Effector memory CD8-positive, alpha-beta T cell (primary cell): Measurements from ENCODE around the gene FKBP1B.
A peak's percentile ranks its signal among the peaks of the same experiment; 100 is the strongest.

Experiments
- ATAC-seq: fragments of 150-1000 bp; cut with Tn5 transposase; replicated peaks from 2 replicates; pipeline ENCODE4 v1.10.0; 2021; ENCODE audit warnings: mild to moderate bottlenecking, moderate library complexity
- DNase-seq, 3 experiments: peaks; one replicate each; pipeline ENCODE4 v3.0.0; 2021
- H3K27ac Mint-ChIP-seq, 2 donors: one replicate each; pipeline ENCODE4 v1.8.0; 2022; ENCODE audit warnings: mild to moderate bottlenecking in 2 of 2, mixed read lengths in 2 of 2, moderate library complexity in 2 of 2
- H3K27me3 Mint-ChIP-seq, 2 donors: one replicate each; pipeline ENCODE4 v1.8.0; 2022; ENCODE audit warnings: mixed read lengths in 2 of 2
- H3K36me3 Mint-ChIP-seq: one replicate; pipeline ENCODE4 v1.8.0; 2022; ENCODE audit warnings: mild to moderate bottlenecking, moderate library complexity, mixed read lengths; ENCODE audit not compliant: insufficient read depth
- H3K4me1 Mint-ChIP-seq, 2 donors: one replicate each; pipeline ENCODE4 v1.8.0; 2022; ENCODE audit warnings: low read depth in 2 of 2, mixed read lengths in 2 of 2
- H3K4me3 Mint-ChIP-seq, 2 donors: one replicate each; pipeline ENCODE4 v1.8.0; 2022; ENCODE audit warnings: mild to moderate bottlenecking in 2 of 2, mixed read lengths in 2 of 2, moderate library complexity in 2 of 2
- H3K9me3 Mint-ChIP-seq, 2 donors: one replicate each; pipeline ENCODE4 v1.8.0; 2022; ENCODE audit warnings: mixed read lengths in 2 of 2

FKBP1B gene

DNA sequence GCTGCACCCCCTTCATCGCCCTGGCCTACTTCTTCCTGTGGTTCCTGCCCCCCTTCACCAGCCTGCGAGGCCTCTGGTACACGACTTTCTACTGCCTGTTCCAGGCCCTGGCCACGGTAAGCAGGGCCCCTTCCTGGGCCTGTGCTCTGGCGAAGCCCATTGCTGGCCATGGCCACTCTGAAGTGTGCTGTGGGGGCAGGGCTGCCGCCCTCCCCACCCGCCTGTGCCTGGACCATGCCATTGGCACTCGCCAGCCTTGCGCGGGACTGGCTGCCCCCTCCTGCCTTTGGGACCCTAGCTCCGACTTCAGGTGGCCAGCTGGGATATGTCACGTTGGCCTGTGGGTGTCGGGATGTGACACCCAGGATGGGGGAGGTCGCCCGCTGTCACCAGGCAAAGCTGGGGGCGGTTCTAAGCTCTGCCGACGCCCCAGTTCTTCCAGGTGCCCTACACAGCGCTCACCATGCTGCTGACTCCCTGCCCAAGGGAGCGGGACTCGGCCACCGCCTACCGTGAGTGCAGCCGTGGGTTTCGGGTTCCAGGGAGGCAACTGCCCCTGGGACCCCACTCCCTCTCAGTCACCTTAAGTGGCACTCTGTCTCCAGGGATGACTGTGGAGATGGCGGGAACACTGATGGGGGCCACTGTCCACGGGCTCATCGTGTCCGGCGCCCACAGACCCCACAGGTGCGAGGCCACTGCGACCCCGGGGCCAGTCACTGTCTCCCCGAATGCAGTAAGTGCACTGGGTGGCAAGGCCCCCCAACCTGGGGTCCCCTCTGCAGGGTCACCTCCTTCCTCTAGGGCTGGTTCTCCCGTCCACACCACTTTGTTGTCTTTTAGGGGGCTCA is 32.5 kb upstream of the FKBP1B start:
- no peak for ATAC-seq
- no peak overlapping the region for H3K4me3 Mint-ChIP-seq
- no peak for DNase-seq
- no peak overlapping the region for H3K27ac Mint-ChIP-seq
- H3K27me3 Mint-ChIP-seq, result peaks cover 16 to 18% of the 10 kb centered on the region in 2 donors
- no peaks in the 10 kb centered on the region for H3K36me3 Mint-ChIP-seq
- no peaks in the 10 kb centered on the region for H3K9me3 Mint-ChIP-seq
- H3K4me1 Mint-ChIP-seq, result no peaks in the 10 kb centered on the region

DNA sequence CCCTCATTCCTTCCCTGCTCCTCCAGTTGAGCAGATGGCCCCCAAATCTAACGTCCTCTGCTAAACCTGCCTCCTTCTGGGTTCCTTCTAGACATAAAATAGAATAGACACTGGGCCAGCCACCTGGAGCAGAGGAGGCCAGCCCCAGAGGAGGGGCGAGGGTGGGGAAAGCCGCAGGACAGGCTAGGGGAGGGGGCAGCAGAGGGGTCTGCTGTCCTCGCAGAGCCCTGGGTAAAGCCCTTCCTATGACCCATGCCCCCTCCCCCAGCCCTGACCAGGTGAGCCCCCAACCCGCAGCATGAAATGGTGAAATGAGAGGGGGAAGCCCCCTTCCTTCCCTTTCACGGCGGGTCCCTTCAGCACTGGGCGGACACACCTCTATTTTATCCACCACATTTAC is 31.8 kb upstream of the FKBP1B start:
- Mint-ChIP-seq H3K4me3 (no peak overlapping the region), H3K36me3 (no peaks in the 10 kb centered on the region), H3K27ac (no peak overlapping the region), H3K27me3 (peaks cover 10 to 14% of the 10 kb centered on the region in 2 donors), H3K4me1 (peaks cover 0 to 2% of the 10 kb centered on the region in 2 donors), H3K9me3 (no peaks in the 10 kb centered on the region)
- ATAC-seq (no peak), DNase-seq (no peak)

DNA sequence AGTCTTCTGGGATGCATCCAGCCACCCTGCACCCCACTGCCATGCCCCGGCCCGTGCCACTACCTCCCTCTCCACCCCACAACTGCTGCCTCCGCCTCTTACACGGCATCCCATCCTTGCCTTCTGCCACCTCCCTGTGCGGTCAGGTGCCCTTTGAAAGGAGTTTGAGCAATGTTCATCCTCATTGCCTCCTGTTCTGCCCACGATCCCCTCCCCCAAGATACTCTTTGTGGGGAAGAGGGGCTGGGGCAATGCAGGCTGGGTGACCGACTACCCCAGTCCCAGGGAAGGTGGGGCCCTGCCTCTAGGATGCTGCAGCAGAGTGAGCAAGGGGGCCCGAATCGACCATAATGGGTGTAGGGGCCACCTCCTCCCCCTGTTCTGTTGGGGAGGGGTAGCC is 31.3 kb upstream of the FKBP1B start:
- Mint-ChIP-seq H3K27me3 (peaks cover 9% of the 10 kb centered on the region in 2 donors), H3K27ac (no peak overlapping the region), H3K4me1 (peaks cover 0 to 2% of the 10 kb centered on the region in 2 donors), H3K4me3 (no peak overlapping the region), H3K36me3 (no peaks in the 10 kb centered on the region), H3K9me3 (no peaks in the 10 kb centered on the region)
- no peak for ATAC-seq
- no peak for DNase-seq

DNA sequence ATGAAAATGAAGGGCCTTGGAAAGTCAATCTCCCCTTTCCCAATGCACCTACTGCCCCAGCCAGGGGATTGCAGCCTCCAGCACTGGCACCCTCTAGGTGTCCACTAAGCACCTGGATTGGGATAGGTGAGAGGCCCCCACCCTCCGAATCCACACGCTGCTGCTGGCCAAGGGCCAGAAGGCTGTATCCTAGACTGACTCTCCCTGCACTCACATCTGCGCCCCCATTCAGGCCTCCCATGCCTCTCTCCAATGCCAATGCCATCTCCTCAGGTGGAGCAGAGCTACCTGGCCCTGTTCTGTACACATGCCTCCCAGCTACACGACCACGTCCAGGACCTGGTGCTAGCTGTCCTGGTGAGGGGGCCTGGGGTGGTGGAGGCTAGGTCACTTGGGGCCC is 29.8 kb upstream of the FKBP1B start:
- no peak for ATAC-seq
- Mint-ChIP-seq H3K27me3 (peaks cover 0 to 2% of the 10 kb centered on the region in 2 donors), H3K4me3 (no peak overlapping the region), H3K36me3 (no peaks in the 10 kb centered on the region), H3K27ac (no peak overlapping the region), H3K9me3 (no peaks in the 10 kb centered on the region), H3K4me1 (peaks cover 0 to 2% of the 10 kb centered on the region in 2 donors)
- no peak for DNase-seq

DNA sequence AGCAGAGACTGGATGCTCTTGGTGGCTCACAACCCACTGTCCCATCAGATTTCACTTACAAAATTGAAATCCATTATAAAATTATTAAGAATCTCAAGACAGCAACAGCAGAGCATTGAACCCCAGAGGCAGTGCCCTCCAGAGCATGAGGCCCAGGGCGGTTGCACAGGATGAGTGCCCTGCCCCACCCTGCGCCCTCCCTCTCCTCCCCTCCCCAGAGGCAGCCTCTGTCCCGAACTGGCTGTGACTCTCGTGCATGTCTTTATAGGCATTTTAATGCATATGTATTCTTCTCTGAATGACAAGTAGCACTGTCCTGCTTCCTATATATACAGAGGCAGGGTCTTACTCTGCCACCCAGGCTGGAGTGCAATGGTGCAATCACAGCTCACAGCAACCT is 29.3 kb upstream of the FKBP1B start:
- Mint-ChIP-seq H3K36me3 (no peaks in the 10 kb centered on the region), H3K4me3 (no peak overlapping the region), H3K27me3 (no peaks in the 10 kb centered on the region), H3K9me3 (no peaks in the 10 kb centered on the region), H3K4me1 (peaks cover 0 to 4% of the 10 kb centered on the region in 2 donors), H3K27ac (no peak overlapping the region)
- no peak for ATAC-seq
- no peak for DNase-seq

DNA sequence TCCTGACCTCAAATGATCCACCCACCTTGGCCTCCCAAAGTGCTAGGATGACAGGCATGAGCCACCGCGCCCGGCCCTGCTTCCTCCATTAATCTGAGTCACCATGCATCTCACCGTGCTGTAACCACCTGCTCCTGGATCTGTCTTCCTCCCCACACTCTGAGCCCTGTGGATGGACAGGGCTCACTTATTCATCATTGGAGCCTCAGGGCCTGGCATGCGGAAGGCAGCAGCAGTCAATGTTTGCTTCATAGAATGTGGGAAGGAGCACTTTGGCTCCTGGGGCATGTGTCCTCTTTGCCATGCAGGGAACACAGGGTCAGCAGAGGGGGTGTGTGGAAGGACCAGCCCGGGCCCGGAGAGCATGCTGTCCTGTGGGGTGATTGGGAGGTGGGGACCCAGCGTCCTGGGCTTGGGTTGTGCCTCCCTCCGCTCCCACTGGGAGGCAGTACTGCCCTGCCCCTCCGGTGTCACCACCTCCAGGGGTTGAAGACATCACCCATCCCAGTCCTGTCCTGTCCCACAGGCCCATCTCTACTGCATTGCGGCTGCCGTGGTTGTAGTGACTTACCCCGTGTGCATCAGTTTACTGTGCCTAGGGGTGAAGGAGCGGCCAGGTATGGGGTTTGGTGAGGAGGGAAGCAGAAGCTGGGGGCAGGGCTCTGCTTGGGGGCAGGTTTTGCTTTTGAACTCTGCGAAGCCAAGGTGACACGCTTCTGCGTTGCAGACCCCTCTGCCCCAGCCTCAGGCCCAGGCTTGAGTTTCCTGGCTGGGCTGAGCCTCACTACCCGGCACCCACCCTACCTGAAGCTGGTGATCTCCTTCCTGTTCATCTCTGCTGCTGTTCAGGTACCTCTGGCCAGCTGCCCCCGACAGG is 28.2 kb upstream of the FKBP1B start:
- Mint-ChIP-seq H3K4me1 (peaks cover 0 to 4% of the 10 kb centered on the region in 2 donors), H3K27me3 (no peaks in the 10 kb centered on the region), H3K4me3 (no peak overlapping the region), H3K36me3 (no peaks in the 10 kb centered on the region), H3K27ac (no peak overlapping the region), H3K9me3 (no peaks in the 10 kb centered on the region)
- DNase-seq, result no peak
- ATAC-seq, result peak; percentile 26

DNA sequence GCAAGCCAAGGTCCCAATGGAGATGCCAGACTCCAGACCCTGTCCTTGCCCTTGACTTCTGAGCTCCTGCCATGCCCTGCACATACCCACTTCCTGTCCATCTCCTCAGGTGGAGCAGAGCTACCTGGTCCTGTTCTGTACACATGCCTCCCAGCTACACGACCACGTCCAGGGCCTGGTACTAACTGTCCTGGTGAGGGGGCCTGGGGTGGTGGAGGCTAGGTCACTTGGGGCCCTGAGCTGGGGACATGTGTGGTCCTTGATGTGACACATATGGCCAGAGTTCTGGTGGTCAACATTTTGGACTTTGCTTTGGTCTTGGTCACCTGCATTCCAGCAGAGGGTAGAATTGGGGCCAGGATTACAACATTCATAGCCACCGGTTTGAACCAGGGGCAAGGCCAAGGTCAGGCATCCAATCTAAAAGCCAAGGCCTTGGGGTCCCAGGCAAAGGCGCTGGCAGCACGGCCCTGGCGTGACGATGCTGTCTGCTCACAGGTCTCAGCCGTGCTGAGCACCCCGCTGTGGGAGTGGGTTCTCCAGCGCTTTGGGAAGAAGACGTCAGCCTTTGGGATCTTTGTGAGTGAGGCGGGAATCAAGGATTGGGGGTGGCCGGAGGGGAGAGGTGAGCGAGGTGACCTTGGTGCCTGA is 27.1 kb upstream of the FKBP1B start:
- no peak for ATAC-seq
- Mint-ChIP-seq H3K27me3 (no peaks in the 10 kb centered on the region), H3K36me3 (peaks cover 2% of the 10 kb centered on the region)

DNA sequence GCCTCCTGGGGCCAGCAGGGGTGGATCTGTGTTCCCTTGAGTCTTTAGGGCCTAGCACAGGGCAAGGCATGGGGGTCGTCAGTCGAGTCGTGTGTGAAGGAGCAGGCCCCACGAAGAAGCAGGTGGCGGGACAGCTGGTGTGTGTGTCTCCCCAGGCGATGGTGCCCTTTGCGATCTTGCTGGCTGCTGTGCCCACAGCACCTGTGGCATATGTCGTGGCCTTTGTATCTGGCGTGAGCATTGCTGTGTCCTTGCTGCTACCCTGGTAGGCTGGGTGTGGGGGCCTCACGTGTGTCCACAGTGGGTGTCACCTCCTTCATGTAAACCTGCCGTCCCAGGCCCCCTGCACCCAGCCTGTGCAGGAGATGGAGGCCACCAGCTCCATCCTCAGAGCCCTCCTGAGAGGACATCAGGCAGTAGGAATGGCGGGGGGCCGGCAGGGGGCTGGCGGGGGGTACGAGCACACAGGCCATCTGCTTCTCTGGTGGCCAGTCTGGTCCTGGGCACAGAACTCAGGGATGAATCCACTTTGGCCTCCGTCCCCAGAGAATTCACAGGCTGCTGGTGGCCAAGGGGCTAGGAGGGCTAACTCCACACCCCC is 26.5 kb upstream of the FKBP1B start:
- Mint-ChIP-seq H3K27me3 (no peaks in the 10 kb centered on the region), H3K4me1 (peaks cover 0 to 4% of the 10 kb centered on the region in 2 donors), H3K27ac (peak overlapping the region in 1 of 2 donors; percentile 33), H3K9me3 (no peaks in the 10 kb centered on the region), H3K36me3 (peaks cover 6% of the 10 kb centered on the region), H3K4me3 (no peak overlapping the region)
- DNase-seq, result no peak
- no peak for ATAC-seq

More for the DNA sequence above, 27.1 kb upstream of the FKBP1B start:
- DNase-seq, result no peak
- Mint-ChIP-seq H3K27ac (peak overlapping the region in 1 of 2 donors; percentile 33), H3K4me3 (no peak overlapping the region), H3K4me1 (peaks cover 0 to 4% of the 10 kb centered on the region in 2 donors), H3K9me3 (no peaks in the 10 kb centered on the region)

DNA sequence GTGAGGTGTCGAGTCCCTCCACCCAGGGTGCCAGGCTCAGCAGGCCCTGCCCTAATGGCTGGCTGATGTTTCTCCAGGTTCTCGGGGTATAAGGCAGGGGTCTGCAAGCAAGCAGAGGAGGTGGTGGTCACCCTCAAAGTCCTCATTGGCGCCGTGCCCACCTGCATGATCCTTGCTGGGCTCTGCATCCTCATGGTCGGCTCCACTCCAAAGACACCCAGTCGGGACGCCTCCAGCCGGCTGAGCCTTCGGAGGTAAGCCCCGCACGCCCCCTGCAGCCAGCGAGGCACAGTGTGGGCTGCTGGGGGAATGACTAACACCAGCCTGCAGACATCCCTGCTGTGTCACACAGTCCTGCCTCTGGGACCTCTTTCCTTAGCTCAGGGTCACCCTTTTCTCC is 25.5 kb upstream of the FKBP1B start:
- Mint-ChIP-seq H3K4me3 (no peak overlapping the region), H3K27me3 (no peaks in the 10 kb centered on the region), H3K4me1 (peaks cover 3 to 4% of the 10 kb centered on the region in 2 donors), H3K36me3 (peaks cover 12% of the 10 kb centered on the region), H3K9me3 (no peaks in the 10 kb centered on the region), H3K27ac (peak overlapping the region; percentile 7 to 70)
- no peak for DNase-seq
- ATAC-seq, result no peak

DNA sequence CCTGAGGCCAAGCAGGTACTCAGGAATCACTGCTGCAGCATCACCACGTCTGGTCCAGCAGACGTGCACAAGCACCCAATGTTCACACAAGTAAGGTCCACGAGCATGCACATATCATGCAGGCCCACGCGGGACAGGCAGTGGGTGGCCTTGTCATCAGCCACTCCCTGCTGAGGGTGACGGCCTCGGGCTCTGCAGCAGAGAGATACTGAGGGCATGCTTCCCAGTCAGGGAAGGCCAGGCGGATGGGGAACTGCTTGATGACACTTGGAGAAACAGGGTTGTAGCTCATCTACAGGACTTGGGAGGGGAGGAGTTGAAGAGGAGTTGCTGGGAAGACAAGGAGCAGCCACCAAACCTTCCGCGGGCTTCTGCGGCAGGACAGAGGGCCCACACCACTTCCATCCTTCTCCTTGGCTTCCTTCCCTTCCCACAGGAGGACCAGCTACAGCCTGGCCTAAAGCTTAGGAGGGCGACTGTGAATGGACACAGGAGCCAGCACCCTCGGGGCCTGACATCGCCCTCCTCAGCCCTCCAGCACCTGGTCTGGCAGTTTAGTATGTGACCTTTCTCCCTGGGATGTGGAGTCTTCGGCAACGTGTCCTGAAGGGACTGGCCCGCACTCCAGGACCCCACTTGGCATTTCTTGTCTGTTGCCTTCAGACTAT is 24.4 kb upstream of the FKBP1B start:
- ATAC-seq, result no peak
- Mint-ChIP-seq H3K27ac (peak overlapping the region in 1 of 2 donors; percentile 70), H3K36me3 (peaks cover 13% of the 10 kb centered on the region)

DNA sequence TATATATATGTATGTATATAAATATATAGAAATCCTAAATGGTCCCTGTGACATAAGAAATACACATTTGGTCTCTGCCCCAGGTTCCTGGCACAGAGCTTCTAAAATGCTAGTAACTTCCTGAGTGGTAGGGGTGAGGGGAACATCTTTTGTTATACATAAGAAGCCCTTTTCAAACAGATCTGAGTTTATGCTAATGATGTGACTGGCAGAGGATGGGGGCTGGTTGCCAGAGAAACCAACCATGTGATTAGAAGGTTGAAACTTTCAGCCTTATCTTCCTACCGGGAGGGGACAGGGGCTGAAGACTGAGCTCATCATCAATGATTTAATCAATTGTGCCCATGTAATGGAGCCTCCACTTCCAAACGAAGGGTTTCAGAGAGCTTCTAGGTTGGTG is 23.3 kb upstream of the FKBP1B start:
- Mint-ChIP-seq H3K4me1 (peaks cover 3 to 4% of the 10 kb centered on the region in 2 donors), H3K4me3 (no peak overlapping the region)

More for the DNA sequence above, 24.4 kb upstream of the FKBP1B start:
- H3K4me1 Mint-ChIP-seq, result peaks cover 3 to 4% of the 10 kb centered on the region in 2 donors
- no peaks in the 10 kb centered on the region for H3K27me3 Mint-ChIP-seq
- H3K9me3 Mint-ChIP-seq, result no peaks in the 10 kb centered on the region
- no peak for DNase-seq
- H3K4me3 Mint-ChIP-seq, result no peak overlapping the region

DNA sequence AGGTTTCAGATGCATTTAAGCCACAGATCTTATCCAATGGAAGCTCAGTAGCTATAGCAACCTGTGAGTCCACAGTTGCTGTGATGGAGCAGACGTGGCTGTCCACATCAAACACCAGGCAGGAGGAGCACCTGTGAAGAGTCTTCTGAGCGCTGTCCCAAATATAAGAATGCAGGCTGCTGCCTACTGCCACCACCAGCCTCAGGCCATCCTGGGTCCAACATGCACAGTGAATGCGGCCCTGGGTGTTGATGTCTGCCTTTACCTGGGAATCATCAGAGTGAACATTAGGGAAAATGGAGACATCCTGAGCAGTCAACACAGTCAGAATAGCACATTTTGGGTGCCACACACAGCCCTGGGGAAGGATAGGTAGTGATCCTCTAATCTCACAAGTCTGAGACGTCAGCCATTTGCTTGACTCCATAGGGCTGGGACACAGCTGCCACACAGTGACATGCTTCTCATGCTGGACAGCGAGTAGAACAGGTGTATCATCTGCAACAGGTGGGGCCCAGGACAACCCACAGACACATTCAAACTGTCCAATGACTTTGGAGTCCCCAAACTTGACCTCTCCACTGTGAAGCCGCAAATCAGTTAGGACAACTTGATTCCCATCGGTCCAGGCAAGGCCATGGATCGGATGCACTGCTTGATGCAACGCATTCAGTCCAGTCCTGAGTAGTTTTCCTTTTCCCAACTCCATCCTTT is 10.6 kb upstream of the FKBP1B start:
- Mint-ChIP-seq H3K9me3 (no peaks in the 10 kb centered on the region), H3K27me3 (no peaks in the 10 kb centered on the region), H3K4me1 (peaks cover 10 to 18% of the 10 kb centered on the region in 2 donors), H3K27ac (no peak overlapping the region), H3K4me3 (no peak overlapping the region), H3K36me3 (peaks cover 13% of the 10 kb centered on the region)
- DNase-seq, result no peak
- no peak for ATAC-seq

More for the DNA sequence above, 23.3 kb upstream of the FKBP1B start:
- no peaks in the 10 kb centered on the region for H3K27me3 Mint-ChIP-seq
- peaks cover 22% of the 10 kb centered on the region for H3K36me3 Mint-ChIP-seq
- no peak overlapping the region for H3K27ac Mint-ChIP-seq
- H3K9me3 Mint-ChIP-seq, result no peaks in the 10 kb centered on the region
- ATAC-seq (no peak), DNase-seq (no peak)
